ENCODE data around the gene CRTAP.

The CRTAP gene

GRCh38 chr3:33167284-33167683 is 53.5 kb downstream of the CRTAP start:
- TF ChIP-seq REST (IDR thresholded peaks at IDR 0.05; ENCODE audit: insufficient read depth in 1 of 2, low read depth in 2 of 2, low read length in 2 of 2) (no peak), TAF1 (IDR thresholded peaks at IDR 0.05; ENCODE audit: borderline replicate concordance, insufficient read depth, low read length) (no peak), FOXP2 (optimal IDR thresholded peaks at IDR 0.05; ENCODE audit: borderline replicate concordance, extremely low read depth, extremely low read length, insufficient read depth) (no peak), SIN3A (IDR thresholded peaks at IDR 0.05; ENCODE audit: borderline replicate concordance, insufficient read depth, low read length) (no peak), POLR2AphosphoS5 (IDR thresholded peaks at IDR 0.05; ENCODE audit: low read depth, low read length) (no peak)

- TF ChIP-seq REST (IDR thresholded peaks at IDR 0.05; ENCODE audit: insufficient read depth in 1 of 2, low read depth in 2 of 2, low read length in 2 of 2) (no peak), TAF1 (IDR thresholded peaks at IDR 0.05; ENCODE audit: borderline replicate concordance, insufficient read depth, low read length) (no peak), SIN3A (IDR thresholded peaks at IDR 0.05; ENCODE audit: borderline replicate concordance, insufficient read depth, low read length) (no peak), FOXP2 (optimal IDR thresholded peaks at IDR 0.05; ENCODE audit: borderline replicate concordance, extremely low read depth, extremely low read length, insufficient read depth) (no peak), POLR2AphosphoS5 (IDR thresholded peaks at IDR 0.05; ENCODE audit: low read depth, low read length) (no peak)
These were observed 54.0 kb downstream of the CRTAP start for GRCh38 chr3:33167716-33168336.

GRCh38 chr3:33170531-33170930 is 56.7 kb downstream of the CRTAP start:
- TF ChIP-seq FOXP2 (optimal IDR thresholded peaks at IDR 0.05; ENCODE audit: borderline replicate concordance, extremely low read depth, extremely low read length, insufficient read depth) (no peak), SIN3A (IDR thresholded peaks at IDR 0.05; ENCODE audit: borderline replicate concordance, insufficient read depth, low read length) (no peak), REST (IDR thresholded peaks at IDR 0.05; ENCODE audit: insufficient read depth in 1 of 2, low read depth in 2 of 2, low read length in 2 of 2) (no peak), POLR2AphosphoS5 (IDR thresholded peaks at IDR 0.05; ENCODE audit: low read depth, low read length) (no peak), TAF1 (IDR thresholded peaks at IDR 0.05; ENCODE audit: borderline replicate concordance, insufficient read depth, low read length) (no peak)

- no peak for TF ChIP-seq FOXP2 (optimal IDR thresholded peaks at IDR 0.05; ENCODE audit: borderline replicate concordance, extremely low read depth, extremely low read length, insufficient read depth)
- no peak for TF ChIP-seq SIN3A (IDR thresholded peaks at IDR 0.05; ENCODE audit: borderline replicate concordance, insufficient read depth, low read length)
- TF ChIP-seq REST (IDR thresholded peaks at IDR 0.05; ENCODE audit: insufficient read depth in 1 of 2, low read depth in 2 of 2, low read length in 2 of 2) = no peak
These were observed 57.8 kb downstream of the CRTAP start for GRCh38 chr3:33171580-33171979.

GRCh38 chr3:33173103-33173502 is 59.3 kb downstream of the CRTAP start:
- no peak for TF ChIP-seq POLR2AphosphoS5 (IDR thresholded peaks at IDR 0.05; ENCODE audit: low read depth, low read length)
- TF ChIP-seq REST (IDR thresholded peaks at IDR 0.05; ENCODE audit: insufficient read depth in 1 of 2, low read depth in 2 of 2, low read length in 2 of 2) = no peak
- TF ChIP-seq TAF1 (IDR thresholded peaks at IDR 0.05; ENCODE audit: borderline replicate concordance, insufficient read depth, low read length) = no peak
- TF ChIP-seq FOXP2 (optimal IDR thresholded peaks at IDR 0.05; ENCODE audit: borderline replicate concordance, extremely low read depth, extremely low read length, insufficient read depth) = no peak
- no peak for TF ChIP-seq SIN3A (IDR thresholded peaks at IDR 0.05; ENCODE audit: borderline replicate concordance, insufficient read depth, low read length)
